Peyer's patch (tissue), 4 donors: ENCODE data around the gene POLR2C.

Source experiments
- POLR2A ChIP-seq, 2 donors: fragments of 450-650 bp; IDR thresholded peaks; one replicate each; pipeline ENCODE4 v1.5.1; 2017; ENCODE audit warnings: antibody characterized with exemption in 2 of 2, mild to moderate bottlenecking in 2 of 2, moderate library complexity in 2 of 2
- TF ChIP-seq, protein P1 (sequence below), 6 experiments: fragments of 450-650 bp in 4 of 6; fragments of 200-600 bp in 2 of 6; sonication (generic) in 1 of 6; IDR thresholded peaks; one replicate each; pipeline ENCODE4 v1.5.1; 2017 to 2019; ENCODE audit warnings: antibody characterized with exemption in 6 of 6, mild to moderate bottlenecking in 3 of 6, moderate library complexity in 1 of 6

DNA sequence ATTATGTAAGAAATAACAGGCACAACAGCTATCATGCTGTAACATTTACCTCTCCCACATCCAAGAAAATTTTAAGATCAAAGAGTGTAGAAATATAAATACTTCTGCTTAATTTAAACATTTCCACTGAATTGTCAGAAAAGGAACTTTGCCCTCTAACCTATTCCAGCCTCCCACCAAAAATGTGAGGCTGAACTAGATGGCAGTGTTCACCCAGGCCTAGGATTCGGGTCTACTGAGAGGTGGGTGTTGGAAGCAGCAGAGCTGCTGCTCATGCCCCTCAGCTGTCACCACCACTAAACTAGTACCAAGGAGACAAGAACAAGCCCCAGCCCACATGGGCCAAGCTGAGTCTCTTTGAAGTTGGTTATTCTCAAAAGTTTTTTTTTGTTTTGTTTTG, 26.6 kb upstream of the POLR2C start:
- TF ChIP-seq, protein P1, sequence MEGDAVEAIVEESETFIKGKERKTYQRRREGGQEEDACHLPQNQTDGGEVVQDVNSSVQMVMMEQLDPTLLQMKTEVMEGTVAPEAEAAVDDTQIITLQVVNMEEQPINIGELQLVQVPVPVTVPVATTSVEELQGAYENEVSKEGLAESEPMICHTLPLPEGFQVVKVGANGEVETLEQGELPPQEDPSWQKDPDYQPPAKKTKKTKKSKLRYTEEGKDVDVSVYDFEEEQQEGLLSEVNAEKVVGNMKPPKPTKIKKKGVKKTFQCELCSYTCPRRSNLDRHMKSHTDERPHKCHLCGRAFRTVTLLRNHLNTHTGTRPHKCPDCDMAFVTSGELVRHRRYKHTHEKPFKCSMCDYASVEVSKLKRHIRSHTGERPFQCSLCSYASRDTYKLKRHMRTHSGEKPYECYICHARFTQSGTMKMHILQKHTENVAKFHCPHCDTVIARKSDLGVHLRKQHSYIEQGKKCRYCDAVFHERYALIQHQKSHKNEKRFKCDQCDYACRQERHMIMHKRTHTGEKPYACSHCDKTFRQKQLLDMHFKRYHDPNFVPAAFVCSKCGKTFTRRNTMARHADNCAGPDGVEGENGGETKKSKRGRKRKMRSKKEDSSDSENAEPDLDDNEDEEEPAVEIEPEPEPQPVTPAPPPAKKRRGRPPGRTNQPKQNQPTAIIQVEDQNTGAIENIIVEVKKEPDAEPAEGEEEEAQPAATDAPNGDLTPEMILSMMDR (IDR thresholded peaks at IDR 0.05), result no peak
- no peak for TF ChIP-seq POLR2A (IDR thresholded peaks at IDR 0.05)
